HepG2 (cell line): ENCODE results near the gene NADK2. TPM values are rescaled to one million over a fixed set of nuclear protein-coding genes. Genes with fewer than 3 reads are reported as not detected.

Source experiments
- E2F1 ChIP-seq: sonication (generic); formaldehyde crosslinking; IDR thresholded peaks from 2 replicates; pipeline ENCODE4 v1.5.0; 2020; ENCODE audit warnings: missing genetic modification reagents
- ETV6 ChIP-seq: sonication (generic); formaldehyde crosslinking; conservative IDR thresholded peaks from 2 replicates; pipeline ENCODE4 v1.4.0; 2020; ENCODE audit warnings: missing genetic modification reagents
- GFI1 ChIP-seq: sonication (generic); formaldehyde crosslinking; IDR thresholded peaks from 2 replicates; pipeline ENCODE4 v1.5.0; 2020; ENCODE audit warnings: missing genetic modification reagents, mild to moderate bottlenecking, borderline replicate concordance
- GPBP1L1 ChIP-seq: sonication (generic); formaldehyde crosslinking; IDR thresholded peaks from 2 replicates; pipeline ENCODE4 v1.5.0; 2020; ENCODE audit warnings: mild to moderate bottlenecking, missing genetic modification reagents
- HMG20A ChIP-seq: IDR thresholded peaks from 2 replicates; pipeline ENCODE4 v1.6.1; 2016; ENCODE audit warnings: borderline replicate concordance
- HNRNPUL1 ChIP-seq: fragments of 200-400 bp; formaldehyde crosslinking; IDR thresholded peaks from 2 replicates; pipeline ENCODE4 v1.6.1; 2017; ENCODE audit warnings: low read depth, mild to moderate bottlenecking, low read length, moderate library complexity
- KDM4B ChIP-seq: sonication (generic); formaldehyde crosslinking; IDR thresholded peaks from 2 replicates; pipeline ENCODE4 v1.4.0; 2020; ENCODE audit warnings: missing genetic modification reagents
- MXD1 ChIP-seq: sonication (generic); formaldehyde crosslinking; IDR thresholded peaks from 2 replicates; pipeline ENCODE4 v1.4.0; 2020; ENCODE audit warnings: mild to moderate bottlenecking, missing genetic modification reagents
- TAF1 ChIP-seq: sonication (generic); formaldehyde crosslinking; IDR thresholded peaks from 2 replicates; pipeline ENCODE4 v1.4.0; 2020; ENCODE audit warnings: missing genetic modification reagents
- TBX3 ChIP-seq: fragments of 450-650 bp; IDR thresholded peaks from 2 replicates; pipeline ENCODE4 v1.6.1; 2017; ENCODE audit warnings: antibody characterized with exemption, mild to moderate bottlenecking, inconsistent platforms, borderline replicate concordance
- TFAP4 ChIP-seq: sonication (generic); IDR thresholded peaks from 2 replicates; pipeline ENCODE4 v1.6.1; 2016; ENCODE audit warnings: low read depth, borderline replicate concordance
- TOE1 ChIP-seq: sonication (generic); formaldehyde crosslinking; IDR thresholded peaks from 2 replicates; pipeline ENCODE4 v1.4.0; 2020; ENCODE audit warnings: mild to moderate bottlenecking, missing genetic modification reagents
- ZHX2 ChIP-seq, 2 experiments: sonication (generic) in 1 of 2; formaldehyde crosslinking in 1 of 2; IDR thresholded peaks; 2 replicates each; pipeline versions ENCODE4 v1.6.1 to v1.9.0; 2014 to 2022; ENCODE audit warnings: antibody characterized with exemption in 1 of 2, borderline replicate concordance in 1 of 2, inconsistent platforms in 1 of 2, low read depth in 1 of 2, missing genetic modification reagents in 1 of 2
- ZNF720 ChIP-seq: sonication (generic); formaldehyde crosslinking; IDR thresholded peaks from 2 replicates; pipeline ENCODE4 v1.4.0; 2020; ENCODE audit warnings: missing genetic modification reagents
- ZNF740 ChIP-seq: sonication (generic); formaldehyde crosslinking; IDR thresholded peaks from 2 replicates; pipeline ENCODE4 v1.4.0; 2020; ENCODE audit warnings: missing genetic modification reagents
- ZNF770 ChIP-seq: sonication (generic); formaldehyde crosslinking; IDR thresholded peaks from 2 replicates; pipeline ENCODE4 v1.5.0; 2020; ENCODE audit warnings: mild to moderate bottlenecking, missing genetic modification reagents
- polyA plus RNA-seq, 8 experiments: library from polyadenylated mRNA; depleted of rRNA in 3 of 8; stranded (reverse) in 7 of 8; unstranded in 1 of 8; fragments of >200 nt; fragmentation: Illumina TruSeq in 4 of 8; extraction: Trizol in 4 of 8; gene quantifications; 2 replicates each; pipeline versions ENCODE4 v1.2.1 to v1.2.3, GENCODE V29; 2011 to 2016; ENCODE audit warnings: low read depth in 4 of 8, missing spikeins in 1 of 8, mixed read lengths in 1 of 8; ENCODE audit not compliant: insufficient read depth in 1 of 8
- total RNA-seq, 5 experiments: library from RNA; depleted of rRNA; stranded (reverse); fragments of >200 nt; fragmentation: Illumina TruSeq; extraction: Trizol; gene quantifications; 2 replicates each; pipeline ENCODE4 v1.2.3, GENCODE V29; 2016; ENCODE audit warnings: low read depth in 1 of 5

NADK2 gene
- total and polyA plus RNA-seq, 2 of the 13 experiments (the other 11 are each of a cell fraction or from before 2014, with no cell fraction given) = 13.9 to 71.4 TPM

- TF ChIP-seq TFAP4 (no peak), KDM4B (CRISPR knock-in tag) (no peak), TOE1 (CRISPR knock-in tag) (no peak), MXD1 (CRISPR knock-in tag) (peak; percentile 55; the same call in 1 of the 2 replicates), ZNF720 (CRISPR knock-in tag) (no peak), E2F1 (CRISPR knock-in tag) (no peak), ETV6 (CRISPR knock-in tag) (no peak), ZNF770 (no peak), GFI1 (no peak), TBX3 (no peak), ZNF740 (CRISPR knock-in tag) (no peak), TAF1 (peak; percentile 63), HMG20A (CRISPR knock-in tag) (no peak), ZHX2 (IDR thresholded peaks at IDR 0.05; ENCODE audit: low read depth) (no peak), ZHX2 (CRISPR knock-in tag; IDR thresholded peaks at IDR 0.05; ENCODE audit: borderline replicate concordance) (no peak), GPBP1L1 (CRISPR knock-in tag) (no peak), HNRNPUL1 (no peak)
Measured at GRCh38 chr5:36240779-36241630, 720 bp downstream of the NADK2 start (continued).
